Activated T-helper 2 cell treated with anti-CD3 and anti-CD28 coated beads, Interferon-gamma antibody, Interleukin-2, Interleukin-4, amounts not matched to agents 10 μg/mL and 5 μg/mL and 100 μg/mL, durations not matched to agents 14 hours and 24 hours and 36 hours (primary cell): ENCODE measurements around the gene ABLIM2. TPM values are rescaled to one million over a fixed set of nuclear protein-coding genes. Genes with fewer than 3 reads are reported as not detected.
A peak's percentile ranks its signal among the peaks of the same experiment; 100 is the strongest.

Experiments
- DNase-seq: peaks from one replicate; pipeline ENCODE4 v3.0.0; 2021; ENCODE audit warnings: low spot score
- H3K27ac Mint-ChIP-seq: one replicate; pipeline ENCODE4 v1.8.0; 2021; ENCODE audit warnings: mixed read lengths
- H3K27me3 Mint-ChIP-seq: one replicate; pipeline ENCODE4 v1.8.0; 2021; ENCODE audit warnings: low read depth, mixed read lengths
- H3K36me3 Mint-ChIP-seq: one replicate; pipeline ENCODE4 v1.8.0; 2021; ENCODE audit warnings: low read depth, mixed read lengths
- H3K4me1 Mint-ChIP-seq: one replicate; pipeline ENCODE4 v1.8.0; 2021; ENCODE audit warnings: low read depth, mixed read lengths
- H3K4me3 Mint-ChIP-seq: one replicate; pipeline ENCODE4 v1.8.0; 2021; ENCODE audit warnings: low read depth, mild to moderate bottlenecking, moderate library complexity, mixed read lengths
- H3K9me3 Mint-ChIP-seq: one replicate; pipeline ENCODE4 v1.8.0; 2021; ENCODE audit warnings: mixed read lengths
- intact Hi-C: fragments of 100-400 bp; cut with micrococcal nuclease; formaldehyde crosslinking; loops from one replicate; pipeline ENCODE4 v1.15.1; 2023
- total RNA-seq: library from RNA; stranded (reverse); gene quantifications from 2 replicates; pipeline ENCODE4 v1.2.3, GENCODE V29; 2022

The ABLIM2 gene
- total RNA-seq, 1 donor from 2014 or later: 0.32 TPM

DNA sequence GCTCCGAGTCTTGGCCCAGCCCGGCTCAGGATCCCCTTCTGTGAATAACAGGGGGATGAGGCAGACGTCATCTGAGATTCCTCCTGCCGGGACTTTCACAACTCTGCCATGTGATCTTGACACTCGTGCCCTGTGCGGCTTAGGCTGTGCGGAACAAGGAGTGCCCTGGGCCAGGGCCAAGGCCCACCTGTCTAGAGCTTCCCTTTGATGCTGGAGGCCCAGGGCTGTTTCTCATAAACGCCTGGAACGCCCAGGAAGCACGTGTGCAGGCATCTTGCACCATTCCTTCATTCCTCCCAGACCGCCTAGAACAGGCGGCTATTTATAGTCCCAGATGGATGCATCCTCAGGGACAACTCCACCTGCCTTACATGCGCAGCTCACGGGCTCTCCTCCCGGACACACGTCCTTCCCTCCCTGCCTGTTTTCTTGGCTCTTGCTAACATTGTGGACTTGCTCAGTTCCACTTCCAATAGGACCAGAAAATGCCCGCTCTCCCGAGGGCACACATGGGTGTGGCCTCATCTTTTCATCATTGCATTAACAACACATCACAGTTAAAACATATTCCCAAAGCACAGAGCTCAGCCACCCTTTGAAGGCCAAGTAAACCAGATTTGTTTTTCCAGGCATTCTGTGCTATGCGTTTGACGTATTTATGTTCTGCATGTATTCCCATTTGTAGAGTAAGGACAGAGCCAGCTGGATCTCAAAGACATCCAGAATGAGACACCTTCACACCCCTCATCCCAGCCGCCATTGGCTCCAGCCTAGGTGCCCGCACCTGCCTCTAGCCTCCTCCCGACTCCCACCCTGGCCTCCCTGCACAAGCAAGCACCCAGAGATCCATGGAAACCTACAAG lies 57.2 kb downstream of the ABLIM2 start:
- H3K4me3 Mint-ChIP-seq: no peak overlapping the region
- no peaks in the 10 kb centered on the region for H3K27me3 Mint-ChIP-seq
- H3K36me3 Mint-ChIP-seq: no peaks in the 10 kb centered on the region
- H3K9me3 Mint-ChIP-seq: no peaks in the 10 kb centered on the region
- no peaks in the 10 kb centered on the region for H3K4me1 Mint-ChIP-seq
- DNase-seq: no peak
- intact Hi-C loops: no loop called here
- no peak overlapping the region for H3K27ac Mint-ChIP-seq

DNA sequence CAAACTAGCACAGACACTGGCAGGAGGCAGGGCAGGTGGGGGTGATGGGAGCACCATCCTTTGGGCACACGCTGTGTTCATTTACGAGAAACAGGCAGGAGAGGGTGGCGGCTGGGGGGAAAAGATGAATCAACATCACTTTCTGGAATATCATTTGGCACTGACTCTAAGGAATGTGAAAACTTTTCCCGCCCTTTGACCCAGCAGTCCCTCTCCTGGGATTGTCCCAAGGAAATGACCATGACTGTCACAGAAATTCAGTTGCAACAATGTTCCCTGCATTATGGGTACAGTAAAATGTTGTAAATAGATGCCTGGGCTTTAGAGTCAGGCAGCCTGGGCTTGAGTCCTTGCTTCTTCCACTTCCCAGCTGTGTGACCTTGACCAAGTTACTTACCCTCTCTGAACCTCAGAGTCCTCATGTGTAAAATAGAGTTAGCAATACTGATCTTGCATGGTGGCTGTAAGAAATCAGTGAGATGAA lies 58.6 kb downstream of the ABLIM2 start:
- H3K4me1 Mint-ChIP-seq: no peaks in the 10 kb centered on the region
- peaks cover 6% of the 10 kb centered on the region for H3K9me3 Mint-ChIP-seq
- H3K4me3 Mint-ChIP-seq: no peak overlapping the region
- no peaks in the 10 kb centered on the region for H3K36me3 Mint-ChIP-seq
- H3K27ac Mint-ChIP-seq: no peak overlapping the region
- no peak for DNase-seq
- no peaks in the 10 kb centered on the region for H3K27me3 Mint-ChIP-seq
- intact Hi-C loops: no loop called here

DNA sequence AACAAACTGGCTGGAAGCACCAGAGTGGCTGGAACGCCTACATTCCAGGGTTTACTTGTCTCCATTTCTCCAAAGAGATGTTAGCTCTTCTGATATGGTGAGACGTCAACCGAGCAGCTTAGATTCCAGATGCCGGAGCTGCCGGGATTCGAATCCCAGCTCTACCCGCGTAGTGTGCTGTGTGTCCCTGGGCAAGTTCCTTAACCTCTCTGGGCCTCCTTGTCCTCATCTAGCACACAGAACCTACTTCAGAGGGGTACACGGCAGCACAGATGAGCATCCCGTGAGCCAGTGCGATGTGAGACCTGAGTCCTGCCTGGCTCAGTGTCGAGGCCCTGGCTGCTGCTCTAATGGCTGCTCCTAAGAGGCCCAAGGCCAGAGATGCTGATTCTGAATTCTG lies 60.1 kb downstream of the ABLIM2 start:
- intact Hi-C loops: no loop called here

DNA sequence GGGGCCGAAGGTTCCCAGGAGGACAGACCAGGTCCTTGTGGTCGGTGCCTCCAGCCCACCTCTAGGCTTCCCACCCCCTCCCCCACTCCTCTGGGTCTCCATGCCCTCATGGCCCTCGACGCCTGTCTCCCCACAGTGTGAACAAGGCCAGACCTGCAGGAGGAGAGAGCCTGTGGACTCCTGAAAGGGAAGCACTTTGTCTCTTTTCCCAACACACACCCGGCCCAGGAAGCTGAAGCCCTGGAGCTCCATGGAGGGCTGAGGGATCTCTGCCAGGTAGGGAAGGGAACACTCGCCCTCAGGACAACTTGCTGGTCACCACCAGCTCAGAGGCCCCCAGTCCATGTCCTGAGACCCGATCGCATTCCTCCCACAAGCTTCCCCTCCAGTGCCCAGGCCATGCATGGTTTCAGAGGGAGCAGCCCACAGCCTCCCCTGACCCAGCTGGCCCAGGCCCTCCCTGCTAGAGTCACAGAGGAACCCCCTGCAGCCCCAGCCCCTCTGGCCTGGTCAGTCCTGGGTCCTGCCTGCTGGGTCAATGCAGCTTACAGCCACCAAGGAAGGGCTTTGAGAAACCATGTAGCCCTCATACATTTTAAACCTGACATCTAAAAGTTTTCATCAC lies 60.8 kb downstream of the ABLIM2 start:
- Mint-ChIP-seq H3K4me1 (no peaks in the 10 kb centered on the region), H3K9me3 (peaks cover 19% of the 10 kb centered on the region), H3K4me3 (no peak overlapping the region), H3K27me3 (no peaks in the 10 kb centered on the region), H3K27ac (no peak overlapping the region), H3K36me3 (no peaks in the 10 kb centered on the region)
- intact Hi-C loops: no loop called here
- DNase-seq: no peak

More for the DNA sequence above, 60.1 kb downstream of the ABLIM2 start:
- H3K9me3 Mint-ChIP-seq: peaks cover 15% of the 10 kb centered on the region
- no peak for DNase-seq
- no peaks in the 10 kb centered on the region for H3K27me3 Mint-ChIP-seq
- no peak overlapping the region for H3K4me3 Mint-ChIP-seq
- no peaks in the 10 kb centered on the region for H3K4me1 Mint-ChIP-seq
- no peak overlapping the region for H3K27ac Mint-ChIP-seq
- H3K36me3 Mint-ChIP-seq: no peaks in the 10 kb centered on the region

DNA sequence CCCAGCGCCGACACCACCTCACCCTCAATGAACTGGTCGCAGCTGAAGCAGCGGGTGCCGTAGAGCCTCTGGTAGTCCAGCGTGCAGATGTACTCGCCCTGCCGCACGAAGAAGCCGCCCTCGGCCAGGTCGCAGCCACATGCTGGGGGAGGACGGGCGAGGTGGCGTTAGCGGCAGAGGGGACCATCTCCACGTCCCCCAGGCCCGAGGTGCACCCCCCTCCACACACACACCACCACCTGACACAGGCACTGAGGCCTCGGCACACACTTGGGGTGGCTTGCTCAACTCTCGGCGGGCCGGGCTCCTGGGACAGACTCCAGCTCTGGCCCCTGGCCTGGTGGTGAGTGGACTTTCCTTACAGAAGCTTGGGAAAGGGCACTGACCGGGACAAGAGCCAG lies 61.5 kb downstream of the ABLIM2 start:
- no peaks in the 10 kb centered on the region for H3K4me1 Mint-ChIP-seq
- intact Hi-C loops: no loop called here
- H3K36me3 Mint-ChIP-seq: no peaks in the 10 kb centered on the region
- peaks cover 19% of the 10 kb centered on the region for H3K9me3 Mint-ChIP-seq
- H3K27ac Mint-ChIP-seq: no peak overlapping the region
- DNase-seq: no peak
- H3K4me3 Mint-ChIP-seq: no peak overlapping the region
- H3K27me3 Mint-ChIP-seq: no peaks in the 10 kb centered on the region

DNA sequence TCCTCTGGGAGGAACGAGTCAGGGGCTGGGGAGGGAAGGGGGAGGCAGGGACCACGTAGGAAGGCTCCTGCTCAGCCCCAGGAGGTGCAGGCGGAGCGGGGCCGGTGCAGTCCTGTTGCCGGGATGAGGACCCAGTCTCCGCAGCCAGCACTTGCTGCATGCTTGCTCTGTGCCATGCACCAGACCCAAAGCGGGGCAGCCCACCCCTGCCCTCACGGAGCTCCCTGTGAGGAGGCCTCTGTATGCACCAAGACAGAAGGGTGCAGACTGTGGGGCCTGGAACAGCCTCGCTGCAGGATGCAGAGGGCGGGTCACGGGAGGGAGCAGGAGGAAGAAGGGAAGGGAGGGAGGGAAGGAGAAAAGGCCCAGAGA lies 61.9 kb downstream of the ABLIM2 start:
- no peak for DNase-seq
- no peak overlapping the region for H3K27ac Mint-ChIP-seq
- peaks cover 19% of the 10 kb centered on the region for H3K9me3 Mint-ChIP-seq
- H3K4me3 Mint-ChIP-seq: no peak overlapping the region
- no peaks in the 10 kb centered on the region for H3K4me1 Mint-ChIP-seq
- no peaks in the 10 kb centered on the region for H3K36me3 Mint-ChIP-seq
- H3K27me3 Mint-ChIP-seq: no peaks in the 10 kb centered on the region
- intact Hi-C loops: no loop called here

DNA sequence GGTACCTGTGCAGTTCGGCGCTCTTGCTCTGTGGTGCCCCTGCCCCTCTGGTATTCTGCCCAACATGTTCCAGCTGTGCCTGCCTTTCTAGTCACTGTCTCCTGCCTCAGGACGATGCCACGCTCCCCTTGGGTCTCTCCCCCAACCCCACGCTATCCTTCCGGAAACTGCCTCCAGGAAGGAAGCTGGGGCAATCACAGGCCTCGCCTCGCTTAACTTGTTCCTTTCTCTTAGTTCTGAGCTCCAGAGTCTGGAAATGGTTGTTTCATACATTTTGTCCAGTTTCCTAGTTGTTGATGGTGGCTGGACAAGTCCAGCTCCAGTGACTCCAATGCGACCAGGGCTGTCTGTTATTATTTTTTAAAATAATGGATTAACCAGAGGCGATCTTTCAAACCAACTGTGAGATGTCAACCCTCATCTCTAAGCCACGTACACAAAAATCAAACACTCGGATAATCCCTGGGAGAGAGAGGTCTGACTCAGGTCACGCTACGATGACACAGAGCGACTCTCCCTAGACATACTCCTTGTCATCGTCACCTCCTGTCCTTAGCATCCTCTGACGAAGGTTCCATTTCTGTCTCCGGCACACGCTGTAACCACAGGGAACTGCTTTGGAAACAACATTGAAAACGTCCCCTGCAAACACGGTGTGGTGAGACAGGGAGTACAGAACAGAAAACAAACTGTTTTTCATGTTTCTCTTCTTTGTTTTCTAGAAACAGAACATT lies 62.5 kb downstream of the ABLIM2 start:
- peaks cover 19% of the 10 kb centered on the region for H3K9me3 Mint-ChIP-seq
- H3K4me1 Mint-ChIP-seq: no peaks in the 10 kb centered on the region

DNA sequence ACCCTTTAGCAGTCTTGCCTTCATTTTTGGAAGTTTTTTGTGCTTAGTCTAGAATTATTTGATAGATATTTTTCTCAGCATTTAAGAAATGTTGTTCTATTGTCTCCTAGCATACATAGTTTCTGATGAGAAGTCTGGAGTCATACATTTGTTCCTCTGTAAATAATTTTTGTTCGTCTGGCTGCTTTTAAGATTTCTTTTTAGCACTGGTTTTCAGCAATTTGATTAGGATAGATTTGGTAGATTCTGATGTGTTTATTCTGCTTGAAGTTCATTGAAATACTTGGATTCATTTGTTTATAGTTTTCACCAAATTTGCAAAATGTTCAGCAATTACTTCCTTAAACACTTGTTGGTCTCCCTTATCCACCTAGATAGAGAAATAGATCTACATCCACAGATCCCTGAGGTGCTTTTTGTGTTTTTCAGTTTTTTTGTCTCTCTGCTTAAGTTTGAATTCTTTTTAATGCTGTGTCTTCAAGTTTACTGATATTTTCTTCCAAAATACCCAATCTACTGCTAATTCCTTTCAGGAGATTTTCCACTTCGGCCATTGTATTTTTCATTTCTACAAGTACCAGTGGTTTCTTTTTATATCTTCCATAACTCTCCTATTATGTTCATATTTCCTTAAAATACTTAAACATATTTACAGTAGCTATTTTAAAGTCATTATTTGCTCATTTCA lies 64.9 kb downstream of the ABLIM2 start:
- Mint-ChIP-seq H3K27me3 (no peaks in the 10 kb centered on the region), H3K4me1 (no peaks in the 10 kb centered on the region)
- intact Hi-C loops: no loop called here

More for the DNA sequence above, 62.5 kb downstream of the ABLIM2 start:
- intact Hi-C loops: no loop called here
- no peak overlapping the region for H3K4me3 Mint-ChIP-seq
- H3K36me3 Mint-ChIP-seq: no peaks in the 10 kb centered on the region
- H3K27ac Mint-ChIP-seq: no peak overlapping the region
- no peak for DNase-seq
- H3K27me3 Mint-ChIP-seq: no peaks in the 10 kb centered on the region

DNA sequence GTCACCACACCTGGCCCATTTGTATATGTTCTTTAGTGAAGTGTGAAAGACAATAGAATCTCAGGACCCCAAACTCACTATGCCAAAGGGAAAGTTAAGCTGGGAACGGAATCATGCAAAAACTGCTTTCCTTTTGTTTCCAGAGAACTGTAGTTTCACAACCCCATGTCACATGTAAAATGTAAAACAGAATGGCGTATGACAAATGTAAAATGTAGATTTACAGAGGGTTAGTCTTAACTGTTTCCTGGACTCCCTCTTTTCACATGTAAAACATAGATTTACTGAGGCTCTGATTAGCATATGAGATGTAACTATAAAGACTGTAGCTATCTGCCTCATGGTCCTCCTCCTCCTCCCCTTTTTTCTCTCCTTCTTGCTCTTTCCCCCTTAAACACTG lies 66.3 kb downstream of the ABLIM2 start:
- H3K4me3 Mint-ChIP-seq: no peak overlapping the region
- no peaks in the 10 kb centered on the region for H3K36me3 Mint-ChIP-seq
- H3K27me3 Mint-ChIP-seq: no peaks in the 10 kb centered on the region
- H3K9me3 Mint-ChIP-seq: peaks cover 19% of the 10 kb centered on the region
- intact Hi-C loops: no loop called here
- H3K4me1 Mint-ChIP-seq: no peaks in the 10 kb centered on the region
- DNase-seq: no peak
- H3K27ac Mint-ChIP-seq: no peak overlapping the region

More for the DNA sequence above, 64.9 kb downstream of the ABLIM2 start:
- Mint-ChIP-seq H3K27ac (no peak overlapping the region), H3K36me3 (no peaks in the 10 kb centered on the region), H3K9me3 (peaks cover 19% of the 10 kb centered on the region), H3K4me3 (no peak overlapping the region)
- DNase-seq: no peak

DNA sequence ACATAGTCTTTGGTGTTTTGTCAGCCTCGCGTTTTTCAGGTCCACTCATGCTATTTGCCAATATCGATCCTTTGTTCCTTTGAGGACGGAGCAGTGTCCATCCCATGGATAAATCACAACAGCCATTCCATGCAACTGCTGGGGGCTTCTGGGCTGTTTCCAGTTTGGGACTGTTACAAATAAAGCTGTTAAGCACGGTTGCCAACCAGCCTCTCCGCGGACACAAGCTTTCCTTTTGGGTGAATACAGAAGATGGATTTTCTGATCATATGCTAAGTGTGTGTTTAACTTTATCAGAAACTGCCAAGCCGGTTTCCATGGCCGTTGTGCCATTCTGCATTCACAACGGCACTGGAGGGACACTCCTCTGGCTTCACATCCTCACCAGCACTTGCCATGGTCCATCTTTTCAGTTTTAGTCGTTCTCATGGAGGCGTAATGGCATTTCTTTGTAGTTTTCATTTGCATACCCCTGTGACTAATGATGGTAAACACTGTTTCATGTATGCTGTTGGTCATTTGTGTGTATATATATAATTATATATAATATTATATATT lies 67.8 kb downstream of the ABLIM2 start:
- Mint-ChIP-seq H3K27ac (no peak overlapping the region), H3K27me3 (no peaks in the 10 kb centered on the region), H3K36me3 (no peaks in the 10 kb centered on the region), H3K4me3 (no peak overlapping the region), H3K4me1 (no peaks in the 10 kb centered on the region), H3K9me3 (peaks cover 17% of the 10 kb centered on the region)
- intact Hi-C loops: no loop called here
- DNase-seq: no peak

DNA sequence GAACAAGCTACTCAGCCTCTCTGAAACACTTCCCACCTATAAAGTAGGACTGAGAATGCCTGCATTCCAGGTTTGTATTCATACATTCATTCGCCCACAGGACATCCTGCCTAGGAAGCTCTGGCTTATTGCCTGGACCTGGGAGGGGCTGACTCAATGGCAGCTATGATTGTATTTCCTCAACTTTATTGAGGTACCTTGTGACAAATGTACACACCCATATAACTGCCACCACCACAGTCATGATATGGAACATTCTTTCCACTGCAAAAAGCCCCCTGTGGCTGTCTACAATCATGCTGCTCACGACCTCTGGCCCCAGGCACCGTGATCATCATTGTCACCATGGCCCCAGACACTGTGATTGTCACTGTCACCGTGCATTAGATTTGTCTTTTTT lies 68.3 kb downstream of the ABLIM2 start:
- Mint-ChIP-seq H3K4me1 (no peaks in the 10 kb centered on the region), H3K36me3 (no peaks in the 10 kb centered on the region), H3K27ac (no peak overlapping the region), H3K4me3 (no peak overlapping the region), H3K27me3 (no peaks in the 10 kb centered on the region), H3K9me3 (peaks cover 14% of the 10 kb centered on the region)
- peak; percentile 16 for DNase-seq
- intact Hi-C loops: no loop called here

DNA sequence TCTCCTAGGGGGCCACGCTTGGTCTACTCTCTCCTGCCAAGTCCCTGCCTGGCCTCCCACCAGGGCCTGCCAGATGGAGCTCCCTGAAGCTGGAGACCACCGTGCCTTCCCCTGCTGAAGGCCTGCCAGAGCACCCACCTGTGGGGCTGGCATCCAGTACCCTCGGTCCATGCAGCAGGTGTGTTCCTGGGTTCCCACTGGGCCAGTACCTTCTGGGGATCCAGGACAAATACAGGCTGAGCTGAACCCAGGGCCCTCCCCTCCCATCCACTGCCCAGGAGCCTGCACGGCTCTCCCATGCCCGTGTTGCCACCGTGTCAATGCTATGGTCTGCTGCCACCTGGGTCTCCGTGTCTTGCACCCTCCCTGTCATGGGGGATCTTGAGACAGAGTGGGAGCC lies 68.8 kb downstream of the ABLIM2 start:
- Mint-ChIP-seq H3K9me3 (peaks cover 14% of the 10 kb centered on the region), H3K4me3 (no peak overlapping the region), H3K27me3 (no peaks in the 10 kb centered on the region), H3K27ac (no peak overlapping the region), H3K4me1 (no peaks in the 10 kb centered on the region), H3K36me3 (no peaks in the 10 kb centered on the region)
- intact Hi-C loops: no loop called here
- DNase-seq: no peak
